GM10248 (cell line): Measurements from ENCODE around the gene GPNMB.

ENCODE experiments used
- CTCF ChIA-PET: fragments of 300-600 bp; sonication (Branson Sonifier 250); formaldehyde crosslinking; extraction: SDS; loops from one replicate; lab custom pipeline; 2021; ENCODE audit warnings: antibody characterized with exemption; lab: Yijun Ruan, JAX
- POLR2A ChIA-PET: fragments of 350-650 bp; sonication (Branson Sonifier 250); formaldehyde crosslinking; extraction: SDS; loops from one replicate; lab custom pipeline; 2020; ENCODE audit warnings: antibody characterized with exemption; lab: Yijun Ruan, JAX
- DNase-seq: peaks from one replicate; pipeline ENCODE4 v3.0.0; 2012; ENCODE audit errors: extremely low spot score
- CTCF ChIP-seq: IDR thresholded peaks from 2 replicates; pipeline ENCODE4 v1.5.1; 2012; ENCODE audit warnings: mild to moderate bottlenecking, low read depth; ENCODE audit errors: extremely low read depth, missing control alignments, control extremely low read depth

The GPNMB gene

GRCh38 chr7:23268746-23269145 lies 22.2 kb downstream of the GPNMB start:
- DNase-seq, result no peak
- POLR2A ChIA-PET, result no interaction called here
- TF ChIP-seq CTCF, result no peak
- CTCF ChIA-PET, result interaction anchor here (0.8 to 8.3 kb wide), 6 partner anchors 8 to 443 kb away, joined by 3 to 135 read pairs (median 4); no protein-coding TSS in a partner anchor

DNA sequence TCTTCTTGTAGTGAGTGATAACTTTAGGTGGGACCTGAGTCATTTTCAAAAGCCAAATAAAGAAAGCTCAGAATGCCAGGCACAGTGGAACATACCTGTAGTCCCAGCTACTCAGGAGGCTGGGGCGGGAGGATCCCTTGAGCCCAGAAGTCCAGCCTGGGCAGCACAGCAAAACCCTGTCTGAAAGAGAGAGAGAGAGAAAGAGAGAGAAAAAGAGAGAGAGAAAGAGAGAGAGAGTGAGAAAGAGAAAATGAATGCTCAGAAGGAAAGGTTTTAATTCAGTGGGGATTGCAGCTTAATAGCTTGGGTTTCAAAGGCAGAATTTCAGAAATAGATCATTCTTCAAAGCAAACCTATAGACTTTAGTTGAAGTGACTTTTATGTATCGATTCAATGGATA lies 25.7 kb downstream of the GPNMB start:
- no peak for DNase-seq
- TF ChIP-seq CTCF, result no peak
- POLR2A ChIA-PET, result no interaction called here
- CTCF ChIA-PET, result interaction anchor here (0.6 to 10.9 kb wide), 45 partner anchors 11 to 1490 kb away, joined by 3 to 135 read pairs (median 4); partner anchors contain the start of genes MALSU1 and NUP42

- POLR2A ChIA-PET, result interaction anchor here (0.6 to 1.0 kb wide), 2 partner anchors 195 to 196 kb away, joined by 3 to 5 read pairs; no protein-coding TSS in a partner anchor
- CTCF ChIA-PET, result interaction anchor here (0.6 to 10.9 kb wide), 59 partner anchors 11 to 1490 kb away, joined by 3 to 135 read pairs (median 4); partner anchors contain the start of genes MALSU1 and NUP42
- peak; percentile 85 for DNase-seq
- TF ChIP-seq CTCF, result peak; percentile 93
These were observed 26.6 kb downstream of the GPNMB start for GRCh38 chr7:23273141-23273599.

DNA sequence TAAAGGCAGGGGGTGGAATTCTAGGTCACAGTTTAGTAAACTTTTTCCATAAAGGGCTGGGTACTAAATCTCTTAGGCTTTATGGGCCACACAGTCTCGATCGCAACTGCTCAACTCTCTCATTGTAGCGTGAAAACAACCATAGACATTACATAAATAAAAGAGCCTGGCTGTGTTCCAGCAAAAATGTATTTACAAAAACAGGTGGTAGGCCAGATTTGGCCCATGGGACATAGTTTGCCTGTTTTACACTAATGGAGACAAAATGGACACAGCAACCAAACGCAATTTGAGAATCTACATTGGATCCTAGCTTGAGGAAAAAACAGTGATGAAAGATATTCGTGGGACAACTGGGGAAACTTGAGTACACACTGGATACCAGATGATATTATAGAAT lies 29.3 kb downstream of the GPNMB start:
- no peak for TF ChIP-seq CTCF
- ChIA-PET CTCF (interaction anchor here (0.9 to 10.9 kb wide), 15 partner anchors 7 to 322 kb away, joined by 3 to 132 read pairs (median 4); partner anchors contain the start of gene MALSU1), POLR2A (no interaction called here)
- no peak for DNase-seq

DNA sequence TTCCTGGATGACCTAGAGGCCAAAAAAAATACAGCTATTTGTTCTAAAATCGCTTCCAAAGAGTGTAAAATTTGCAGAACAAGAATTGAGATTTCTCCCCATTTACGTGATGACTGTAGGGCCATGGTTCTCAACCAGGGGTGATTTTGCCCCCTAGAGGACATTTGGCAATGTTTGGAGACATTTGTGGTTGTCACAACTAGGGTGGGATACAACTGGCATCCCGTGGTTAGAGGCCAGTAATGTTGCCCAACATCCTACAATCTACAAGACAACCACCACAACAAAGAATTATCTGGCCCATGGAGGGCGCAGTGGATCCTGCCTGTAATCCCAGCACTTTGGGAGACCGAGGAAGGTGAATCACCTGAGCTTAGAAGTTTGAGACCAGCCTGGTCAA lies 29.8 kb downstream of the GPNMB start:
- no peak for DNase-seq
- peak; percentile 17 for TF ChIP-seq CTCF
- CTCF ChIA-PET, result interaction anchor here (0.8 to 10.9 kb wide), 25 partner anchors 8 to 321 kb away, joined by 3 to 132 read pairs (median 3); partner anchors contain the start of gene MALSU1
- POLR2A ChIA-PET, result no interaction called here

DNA sequence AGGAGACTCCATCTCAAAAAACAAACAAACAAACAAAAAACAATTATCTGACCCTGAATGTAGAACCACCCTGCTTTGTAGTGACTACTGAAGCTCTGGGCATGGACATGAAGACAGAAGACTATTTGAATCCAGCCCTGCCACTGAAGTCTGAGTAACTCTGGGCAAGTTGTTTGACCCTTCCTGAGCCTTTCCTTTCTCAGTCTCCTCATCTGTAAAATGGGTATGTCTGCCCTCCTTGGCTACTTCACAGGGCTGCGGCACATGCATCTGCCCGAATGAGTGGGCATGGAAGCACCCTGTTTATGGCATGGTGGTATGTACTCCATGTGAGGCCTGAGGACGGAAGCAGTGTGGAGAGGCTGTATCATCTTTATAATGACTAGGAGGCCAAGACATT lies 30.4 kb downstream of the GPNMB start:
- no peak for TF ChIP-seq CTCF
- ChIA-PET POLR2A (no interaction called here), CTCF (interaction anchor here (0.7 to 10.9 kb wide), 24 partner anchors 8 to 321 kb away, joined by 3 to 132 read pairs (median 4); partner anchors contain the start of gene MALSU1)
- no peak for DNase-seq
